ENCODE measurements around the gene PTGR1. TPM values are rescaled to one million over a fixed set of nuclear protein-coding genes. Genes with fewer than 3 reads are reported as not detected.

The PTGR1 gene
- 1.3 and 1.8 TPM in 2 replicates for total RNA-seq

- Mint-ChIP-seq H3K9me3 (no peaks in the 10 kb centered on the region), H3K36me3 (ENCODE audit: low read depth) (no peaks in the 10 kb centered on the region), H3K27ac (no peak within 1 kb of the TSS), H3K27me3 (ENCODE audit: insufficient read depth) (peaks cover 34% of the 10 kb centered on the region), H3K4me3 (peak within 1 kb of the TSS; percentile 92), H3K4me1 (ENCODE audit: low read depth) (peaks cover 24% of the 10 kb centered on the region)
- DNase-seq (ENCODE audit: low spot score): no peak
- intact Hi-C loops (cut with micrococcal nuclease): loop anchor here (2.0 kb wide), 2 partner anchors 115 to 475 kb away; partner anchors contain the start of gene ECPAS
Observed at GRCh38 chr9:111599092-111599954, at the start of gene PTGR1. PTGR1 (minus strand) TSS chr9:111599647; CDS start chr9:111597422, 2,225 bp downstream.

- intact Hi-C loops (cut with micrococcal nuclease): no loop called here
- H3K4me3 Mint-ChIP-seq: no peak overlapping the region
- peaks cover 35% of the 10 kb centered on the region for H3K36me3 Mint-ChIP-seq (ENCODE audit: low read depth)
- H3K4me1 Mint-ChIP-seq (ENCODE audit: low read depth): peaks cover 5% of the 10 kb centered on the region
- H3K9me3 Mint-ChIP-seq: no peaks in the 10 kb centered on the region
- H3K27ac Mint-ChIP-seq: no peak overlapping the region
- no peak for DNase-seq (ENCODE audit: low spot score)
- H3K27me3 Mint-ChIP-seq (ENCODE audit: insufficient read depth): no peaks in the 10 kb centered on the region
Observed at GRCh38 chr9:111649016-111649415, 49.6 kb upstream of the PTGR1 start.

GRCh38 chr9:111648066-111648465, 48.6 kb upstream of the PTGR1 start:
- Mint-ChIP-seq H3K4me1 (ENCODE audit: low read depth) (peaks cover 5% of the 10 kb centered on the region), H3K4me3 (no peak overlapping the region), H3K27ac (no peak overlapping the region), H3K36me3 (ENCODE audit: low read depth) (peaks cover 35% of the 10 kb centered on the region), H3K27me3 (ENCODE audit: insufficient read depth) (no peaks in the 10 kb centered on the region), H3K9me3 (no peaks in the 10 kb centered on the region)
- DNase-seq (ENCODE audit: low spot score): no peak
- intact Hi-C loops (cut with micrococcal nuclease): no loop called here

- Mint-ChIP-seq H3K4me3 (no peak overlapping the region), H3K9me3 (no peaks in the 10 kb centered on the region), H3K4me1 (ENCODE audit: low read depth) (peaks cover 5% of the 10 kb centered on the region), H3K27me3 (ENCODE audit: insufficient read depth) (no peaks in the 10 kb centered on the region), H3K36me3 (ENCODE audit: low read depth) (peaks cover 36% of the 10 kb centered on the region), H3K27ac (no peak overlapping the region)
- intact Hi-C loops (cut with micrococcal nuclease): no loop called here
- no peak for DNase-seq (ENCODE audit: low spot score)
Observed at GRCh38 chr9:111646417-111646816, 47.0 kb upstream of the PTGR1 start.

- H3K4me3 Mint-ChIP-seq: no peak overlapping the region
- peaks cover 36% of the 10 kb centered on the region for H3K36me3 Mint-ChIP-seq (ENCODE audit: low read depth)
- no peak for DNase-seq (ENCODE audit: low spot score)
Observed at GRCh38 chr9:111645806-111646205, 46.4 kb upstream of the PTGR1 start.

GRCh38 chr9:111644195-111644772, 44.8 kb upstream of the PTGR1 start:
- no peak for DNase-seq (ENCODE audit: low spot score)
- H3K36me3 Mint-ChIP-seq (ENCODE audit: low read depth): peaks cover 28% of the 10 kb centered on the region
- H3K27ac Mint-ChIP-seq: no peak overlapping the region
- no peak overlapping the region for H3K4me3 Mint-ChIP-seq
- no peaks in the 10 kb centered on the region for H3K27me3 Mint-ChIP-seq (ENCODE audit: insufficient read depth)
- peaks cover 5% of the 10 kb centered on the region for H3K4me1 Mint-ChIP-seq (ENCODE audit: low read depth)
- intact Hi-C loops (cut with micrococcal nuclease): no loop called here
- H3K9me3 Mint-ChIP-seq: no peaks in the 10 kb centered on the region

More at GRCh38 chr9:111645806-111646205, 46.4 kb upstream of the PTGR1 start:
- Mint-ChIP-seq H3K9me3 (no peaks in the 10 kb centered on the region), H3K27ac (no peak overlapping the region), H3K27me3 (ENCODE audit: insufficient read depth) (no peaks in the 10 kb centered on the region), H3K4me1 (ENCODE audit: low read depth) (peaks cover 5% of the 10 kb centered on the region)
- intact Hi-C loops (cut with micrococcal nuclease): no loop called here

- no peaks in the 10 kb centered on the region for H3K9me3 Mint-ChIP-seq
- H3K4me1 Mint-ChIP-seq (ENCODE audit: low read depth): peaks cover 36% of the 10 kb centered on the region
- intact Hi-C loops (cut with micrococcal nuclease): loop anchor here (10.0 kb wide), 3 partner anchors 257 to 537 kb away; partner anchors contain the start of genes SUSD1 and UGCG
- no peaks in the 10 kb centered on the region for H3K27me3 Mint-ChIP-seq (ENCODE audit: insufficient read depth)
- peaks cover 12% of the 10 kb centered on the region for H3K36me3 Mint-ChIP-seq (ENCODE audit: low read depth)
- no peak for DNase-seq (ENCODE audit: low spot score)
- H3K27ac Mint-ChIP-seq: no peak overlapping the region
- H3K4me3 Mint-ChIP-seq: no peak overlapping the region
Observed at GRCh38 chr9:111637421-111637950, 38.0 kb upstream of the PTGR1 start.

- Mint-ChIP-seq H3K27me3 (ENCODE audit: insufficient read depth) (no peaks in the 10 kb centered on the region), H3K36me3 (ENCODE audit: low read depth) (peaks cover 12% of the 10 kb centered on the region), H3K4me3 (no peak overlapping the region), H3K9me3 (no peaks in the 10 kb centered on the region), H3K4me1 (ENCODE audit: low read depth) (peaks cover 54% of the 10 kb centered on the region), H3K27ac (no peak overlapping the region)
- intact Hi-C loops (cut with micrococcal nuclease): loop anchor here (5.0 to 10.0 kb wide), 4 partner anchors 260 to 1378 kb away; partner anchors contain the start of genes SUSD1, TXN and UGCG
- DNase-seq (ENCODE audit: low spot score): no peak
Observed at GRCh38 chr9:111634860-111635259, 35.4 kb upstream of the PTGR1 start.

- Mint-ChIP-seq H3K27me3 (ENCODE audit: insufficient read depth) (no peaks in the 10 kb centered on the region), H3K9me3 (no peaks in the 10 kb centered on the region), H3K4me3 (peak overlapping the region; percentile 98), H3K27ac (no peak overlapping the region), H3K4me1 (ENCODE audit: low read depth) (peaks cover 54% of the 10 kb centered on the region), H3K36me3 (ENCODE audit: low read depth) (peaks cover 12% of the 10 kb centered on the region)
- no peak for DNase-seq (ENCODE audit: low spot score)
- intact Hi-C loops (cut with micrococcal nuclease): loop anchor here (5.0 to 10.0 kb wide), 4 partner anchors 261 to 1376 kb away; partner anchors contain the start of genes SUSD1, TXN and UGCG
Observed at GRCh38 chr9:111633389-111633736, 33.9 kb upstream of the PTGR1 start.

- peaks cover 54% of the 10 kb centered on the region for H3K4me1 Mint-ChIP-seq (ENCODE audit: low read depth)
- DNase-seq (ENCODE audit: low spot score): no peak
- peak overlapping the region; percentile 98 for H3K4me3 Mint-ChIP-seq
- H3K27ac Mint-ChIP-seq: no peak overlapping the region
- peaks cover 12% of the 10 kb centered on the region for H3K36me3 Mint-ChIP-seq (ENCODE audit: low read depth)
- H3K27me3 Mint-ChIP-seq (ENCODE audit: insufficient read depth): no peaks in the 10 kb centered on the region
- intact Hi-C loops (cut with micrococcal nuclease): loop anchor here (5.0 to 10.0 kb wide), 4 partner anchors 262 to 1376 kb away; partner anchors contain the start of genes SUSD1, TXN and UGCG
- H3K9me3 Mint-ChIP-seq: no peaks in the 10 kb centered on the region
Observed at GRCh38 chr9:111632695-111633388, 33.4 kb upstream of the PTGR1 start.

GRCh38 chr9:111632060-111632459, 32.6 kb upstream of the PTGR1 start:
- intact Hi-C loops (cut with micrococcal nuclease): loop anchor here (5.0 to 10.0 kb wide), 4 partner anchors 263 to 1375 kb away; partner anchors contain the start of genes SUSD1, TXN and UGCG
- peaks cover 54% of the 10 kb centered on the region for H3K4me1 Mint-ChIP-seq (ENCODE audit: low read depth)
- H3K4me3 Mint-ChIP-seq: peak overlapping the region; percentile 98
- no peaks in the 10 kb centered on the region for H3K9me3 Mint-ChIP-seq
- peaks cover 12% of the 10 kb centered on the region for H3K36me3 Mint-ChIP-seq (ENCODE audit: low read depth)
- H3K27me3 Mint-ChIP-seq (ENCODE audit: insufficient read depth): peaks cover 2% of the 10 kb centered on the region
- peak overlapping the region; percentile 84 for H3K27ac Mint-ChIP-seq
- DNase-seq (ENCODE audit: low spot score): no peak

GRCh38 chr9:111631214-111631971, 31.9 kb upstream of the PTGR1 start, which contains the start of gene DNAJC25:
DNAJC25 (plus strand) TSS chr9:111631334; CDS start chr9:111631408, 74 bp downstream.
- DNase-seq (ENCODE audit: low spot score): peak; percentile 97
- H3K27me3 Mint-ChIP-seq (ENCODE audit: insufficient read depth): peaks cover 3% of the 10 kb centered on the region
- intact Hi-C loops (cut with micrococcal nuclease): loop anchor here (1.0 to 10.0 kb wide), 11 partner anchors 30 to 1374 kb away; partner anchors contain the start of genes ECPAS, GNG10, HSDL2 and KIAA1958
- H3K27ac Mint-ChIP-seq: peak within 1 kb of the TSS; percentile 93
- peaks cover 12% of the 10 kb centered on the region for H3K36me3 Mint-ChIP-seq (ENCODE audit: low read depth)
- peak within 1 kb of the TSS; percentile 98 for H3K4me3 Mint-ChIP-seq
- H3K9me3 Mint-ChIP-seq: no peaks in the 10 kb centered on the region
- H3K4me1 Mint-ChIP-seq (ENCODE audit: low read depth): peaks cover 54% of the 10 kb centered on the region
